Glutamatergic neuron (in vitro differentiated cells): ENCODE results near the gene EPYC. TPM values are rescaled to one million over a fixed set of nuclear protein-coding genes. Genes with fewer than 3 reads are reported as not detected.
A peak's percentile ranks its signal among the peaks of the same experiment; 100 is the strongest.

Experiments
- DNase-seq: peaks from one replicate; pipeline ENCODE4 v3.0.0; 2022
- H3K27ac Mint-ChIP-seq: one replicate; pipeline ENCODE4 v1.8.0; 2020; ENCODE audit warnings: mild to moderate bottlenecking, mixed read lengths, inconsistent platforms; ENCODE audit not compliant: unreplicated experiment
- H3K27me3 Mint-ChIP-seq: one replicate; pipeline ENCODE4 v1.8.0; 2020; ENCODE audit warnings: mild to moderate bottlenecking, moderate library complexity, mixed read lengths, inconsistent platforms; ENCODE audit not compliant: unreplicated experiment
- H3K36me3 Mint-ChIP-seq: one replicate; pipeline ENCODE4 v1.8.0; 2020; ENCODE audit warnings: mild to moderate bottlenecking, mixed read lengths, inconsistent platforms; ENCODE audit not compliant: unreplicated experiment
- H3K4me1 Mint-ChIP-seq: one replicate; pipeline ENCODE4 v1.8.0; 2020; ENCODE audit warnings: mild to moderate bottlenecking, low read depth, mixed read lengths, inconsistent platforms; ENCODE audit not compliant: unreplicated experiment
- H3K4me3 Mint-ChIP-seq: one replicate; pipeline ENCODE4 v1.8.0; 2020; ENCODE audit warnings: mild to moderate bottlenecking, mixed read lengths, inconsistent platforms; ENCODE audit not compliant: unreplicated experiment
- H3K9me3 Mint-ChIP-seq: one replicate; pipeline ENCODE4 v1.8.0; 2020; ENCODE audit warnings: mild to moderate bottlenecking, moderate library complexity, mixed read lengths, inconsistent platforms; ENCODE audit not compliant: unreplicated experiment
- total RNA-seq: library from RNA; stranded (reverse); fragmentation: NEBNext Ultra II Directional; extraction: Animal tissue kit (Norgen Biotek cat#: 25700); gene quantifications from one replicate; pipeline ENCODE4 v1.2.1, GENCODE V29; 2021; ENCODE audit not compliant: unreplicated experiment
- TF ChIP-seq, protein P1 (sequence below): fragments of 200-600 bp; sonication (generic); IDR thresholded peaks from one replicate; pipeline ENCODE4 v1.5.0; 2021; ENCODE audit not compliant: partially characterized antibody, unreplicated experiment

The EPYC gene
- total RNA-seq, 1 donor from 2014 or later: not detected

DNA sequence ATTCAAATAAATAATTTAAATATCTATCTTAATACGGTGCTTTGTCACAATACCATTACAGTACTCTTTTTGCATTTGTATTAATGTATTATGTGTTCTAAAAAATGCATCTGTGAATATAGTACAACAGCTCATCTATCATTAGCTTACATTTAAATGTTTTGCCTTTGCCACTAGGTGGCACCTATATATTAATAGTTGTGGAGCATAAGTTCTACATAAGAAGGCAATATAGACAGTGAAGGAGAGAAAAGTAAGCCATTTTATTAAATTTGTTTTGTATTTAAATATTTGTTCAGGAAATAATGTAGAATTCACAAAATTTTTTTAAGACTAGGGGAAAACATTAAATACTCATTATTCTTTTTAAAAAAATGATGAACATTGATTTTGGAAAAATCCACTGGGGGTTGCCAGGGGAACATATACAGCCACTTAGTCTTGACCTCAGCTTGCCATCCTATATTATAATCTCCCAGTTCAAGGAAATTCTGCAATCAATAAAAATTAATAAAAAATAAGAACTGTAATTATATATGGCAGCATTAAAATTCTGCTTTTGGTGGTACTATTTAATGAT, 59.6 kb downstream of the EPYC start:
- Mint-ChIP-seq H3K4me3 (no peak overlapping the region), H3K9me3 (no peaks in the 10 kb centered on the region), H3K27ac (no peak overlapping the region), H3K36me3 (no peaks in the 10 kb centered on the region), H3K27me3 (no peaks in the 10 kb centered on the region), H3K4me1 (peaks cover 8% of the 10 kb centered on the region)
- DNase-seq: no peak
- TF ChIP-seq, protein P1, sequence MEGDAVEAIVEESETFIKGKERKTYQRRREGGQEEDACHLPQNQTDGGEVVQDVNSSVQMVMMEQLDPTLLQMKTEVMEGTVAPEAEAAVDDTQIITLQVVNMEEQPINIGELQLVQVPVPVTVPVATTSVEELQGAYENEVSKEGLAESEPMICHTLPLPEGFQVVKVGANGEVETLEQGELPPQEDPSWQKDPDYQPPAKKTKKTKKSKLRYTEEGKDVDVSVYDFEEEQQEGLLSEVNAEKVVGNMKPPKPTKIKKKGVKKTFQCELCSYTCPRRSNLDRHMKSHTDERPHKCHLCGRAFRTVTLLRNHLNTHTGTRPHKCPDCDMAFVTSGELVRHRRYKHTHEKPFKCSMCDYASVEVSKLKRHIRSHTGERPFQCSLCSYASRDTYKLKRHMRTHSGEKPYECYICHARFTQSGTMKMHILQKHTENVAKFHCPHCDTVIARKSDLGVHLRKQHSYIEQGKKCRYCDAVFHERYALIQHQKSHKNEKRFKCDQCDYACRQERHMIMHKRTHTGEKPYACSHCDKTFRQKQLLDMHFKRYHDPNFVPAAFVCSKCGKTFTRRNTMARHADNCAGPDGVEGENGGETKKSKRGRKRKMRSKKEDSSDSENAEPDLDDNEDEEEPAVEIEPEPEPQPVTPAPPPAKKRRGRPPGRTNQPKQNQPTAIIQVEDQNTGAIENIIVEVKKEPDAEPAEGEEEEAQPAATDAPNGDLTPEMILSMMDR: peak; percentile 71

DNA sequence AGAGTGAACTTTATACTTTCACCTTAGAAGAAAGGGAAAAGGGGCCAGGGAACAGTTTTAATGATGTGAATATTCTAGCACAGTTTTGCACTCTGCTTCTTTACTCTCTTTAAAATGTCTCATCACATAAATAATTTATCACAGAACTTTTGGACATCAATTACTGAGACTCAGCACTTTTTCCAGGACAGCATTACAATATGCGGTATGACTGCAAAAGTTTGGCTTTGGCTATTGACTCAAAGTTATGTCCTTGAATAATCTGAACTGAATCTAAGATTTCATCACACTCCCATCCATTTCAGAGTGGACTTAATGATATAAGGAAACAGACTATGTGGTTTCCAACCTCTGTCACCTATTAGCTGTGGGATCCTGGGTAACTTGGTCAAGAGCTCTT, 61.5 kb downstream of the EPYC start:
- Mint-ChIP-seq H3K36me3 (no peaks in the 10 kb centered on the region), H3K4me3 (no peak overlapping the region), H3K4me1 (peaks cover 8% of the 10 kb centered on the region), H3K27ac (no peak overlapping the region), H3K9me3 (peaks cover under 1% of the 10 kb centered on the region), H3K27me3 (no peaks in the 10 kb centered on the region)
- TF ChIP-seq, protein P1: no peak
- no peak for DNase-seq

DNA sequence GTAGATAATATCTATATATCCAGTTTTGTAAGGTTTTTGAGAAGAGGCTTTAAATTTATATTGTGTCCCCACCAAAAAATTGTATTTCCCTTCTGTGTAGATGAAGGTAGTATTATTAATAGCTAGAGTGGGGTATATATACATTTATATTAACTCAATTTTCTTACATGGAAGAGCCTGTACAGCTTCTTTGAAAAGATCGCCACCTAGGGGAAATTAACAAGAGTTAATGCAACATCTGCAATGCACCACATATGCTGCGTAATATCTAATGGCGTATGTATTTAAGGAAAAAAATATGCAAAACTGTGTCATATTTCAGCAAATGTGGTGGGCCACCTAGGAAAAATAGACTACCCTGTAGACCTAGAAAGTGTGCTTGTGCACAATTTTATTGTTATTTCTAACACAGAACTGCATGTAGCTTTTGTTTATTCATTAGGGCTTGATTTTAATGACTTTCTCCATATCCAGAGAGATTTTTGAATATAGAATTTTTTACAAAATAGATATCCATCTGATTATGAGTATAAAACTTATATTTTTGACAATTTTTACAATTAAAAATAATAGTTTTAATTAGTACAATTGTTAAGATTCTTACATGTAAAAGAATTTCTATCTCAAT, 63.8 kb downstream of the EPYC start:
- TF ChIP-seq, protein P1: peak; percentile 79
- DNase-seq: no peak
- H3K4me3 Mint-ChIP-seq: no peak overlapping the region

DNA sequence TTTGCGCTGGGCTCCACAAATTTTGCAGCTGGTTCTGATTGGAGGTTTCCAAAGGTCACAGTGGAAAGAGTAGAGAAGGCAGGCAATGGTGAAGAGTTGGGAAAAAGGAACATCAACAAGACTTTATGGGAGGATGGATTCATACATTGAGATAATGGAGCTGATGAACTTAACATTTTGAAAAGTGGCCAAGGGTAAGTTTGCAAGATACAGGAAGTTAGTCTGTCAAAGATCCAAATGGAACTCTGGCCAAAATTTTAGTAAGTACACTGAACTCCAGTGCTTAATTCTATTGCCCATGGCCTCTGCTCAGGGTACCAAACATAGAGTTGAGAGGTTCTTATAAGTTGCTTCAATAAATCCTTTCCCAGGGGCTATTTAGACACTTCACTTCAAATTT, 65.4 kb downstream of the EPYC start:
- peaks cover 2% of the 10 kb centered on the region for H3K9me3 Mint-ChIP-seq
- no peak for DNase-seq
- TF ChIP-seq, protein P1: no peak
- H3K4me3 Mint-ChIP-seq: no peak overlapping the region
- no peaks in the 10 kb centered on the region for H3K36me3 Mint-ChIP-seq
- H3K4me1 Mint-ChIP-seq: peaks cover 3% of the 10 kb centered on the region
- no peak overlapping the region for H3K27ac Mint-ChIP-seq
- H3K27me3 Mint-ChIP-seq: no peaks in the 10 kb centered on the region

More for the DNA sequence above, 63.8 kb downstream of the EPYC start:
- Mint-ChIP-seq H3K36me3 (no peaks in the 10 kb centered on the region), H3K27me3 (no peaks in the 10 kb centered on the region), H3K4me1 (peaks cover 5% of the 10 kb centered on the region), H3K9me3 (peaks cover 2% of the 10 kb centered on the region), H3K27ac (no peak overlapping the region)

DNA sequence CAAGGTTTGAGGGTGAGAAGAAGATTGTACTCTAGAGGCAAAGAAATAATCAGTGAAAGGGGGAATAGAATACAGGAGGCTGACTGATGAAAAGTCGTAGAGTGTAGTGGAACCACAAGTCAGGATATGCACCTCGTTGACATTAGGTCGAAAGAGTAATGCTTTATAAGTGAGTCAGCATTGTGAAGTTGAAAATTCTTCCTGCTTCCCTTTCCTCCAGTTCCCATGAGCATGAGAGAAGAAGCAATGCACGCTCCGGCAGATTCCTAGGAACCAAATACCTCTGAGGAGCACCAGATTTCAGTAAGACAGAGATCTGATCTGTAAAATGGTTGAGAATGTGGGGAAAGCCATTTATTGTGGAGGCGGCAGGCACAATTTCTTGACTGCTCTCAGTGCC, 66.3 kb downstream of the EPYC start:
- TF ChIP-seq, protein P1: no peak
- H3K27ac Mint-ChIP-seq: no peak overlapping the region
- peaks cover 2% of the 10 kb centered on the region for H3K9me3 Mint-ChIP-seq

More for the DNA sequence above, 66.3 kb downstream of the EPYC start:
- Mint-ChIP-seq H3K27me3 (no peaks in the 10 kb centered on the region), H3K36me3 (no peaks in the 10 kb centered on the region), H3K4me1 (no peaks in the 10 kb centered on the region), H3K4me3 (no peak overlapping the region)
- no peak for DNase-seq
